ENCODE results near the gene LRRC45.

GRCh38 chr17:82018152-82018988 lies 4.7 kb upstream of the LRRC45 start:
- TF ChIP-seq YY1 (IDR thresholded peaks at IDR 0.05; ENCODE audit: extremely low read depth, insufficient replicate concordance, low read depth, low read length) (no peak), POLR2A (IDR thresholded peaks at IDR 0.05; ENCODE audit: borderline replicate concordance, extremely low read depth, insufficient read depth, insufficient read length) (no peak), POLR2AphosphoS5 (IDR thresholded peaks at IDR 0.05; ENCODE audit: low read depth, low read length) (no peak), CTCF (IDR thresholded peaks at IDR 0.05 in 2 of 3, conservative IDR thresholded peaks at IDR 0.05 in 1 of 3; ENCODE audit: borderline replicate concordance in 1 of 3, insufficient read depth in 1 of 3, low read depth in 2 of 3, low read length in 2 of 3) (no peak; a peak in 1 of 6 replicates), REST (IDR thresholded peaks at IDR 0.05; ENCODE audit: low read depth) (no peak), SIN3A (IDR thresholded peaks at IDR 0.05; ENCODE audit: low read depth) (no peak)
